Lower leg skin (tissue), 4 donors: ENCODE measurements around the gene VPS39. TPM values are rescaled to one million over a fixed set of nuclear protein-coding genes. Genes with fewer than 3 reads are reported as not detected.

Source experiments
- DNase-seq, 2 donors: peaks; one replicate each; pipeline ENCODE4 v3.0.0-alpha.2; 2019; ENCODE audit warnings: low spot score in 2 of 2
- H3K4me3 ChIP-seq: fragments of 200-600 bp; sonication (generic); 2 replicates; pipeline ENCODE4 v1.5.1; 2017; ENCODE audit warnings: mild to moderate bottlenecking, low read depth; ENCODE audit not compliant: poor library complexity, severe bottlenecking
- CTCF ChIP-seq, 3 donors: fragments of 450-650 bp; IDR thresholded peaks; one replicate each; pipeline ENCODE4 v1.5.1; 2016; ENCODE audit warnings: antibody characterized with exemption in 3 of 3, mild to moderate bottlenecking in 3 of 3, moderate library complexity in 2 of 3
- POLR2A ChIP-seq, 2 donors: fragments of 450-650 bp; IDR thresholded peaks; one replicate each; pipeline ENCODE4 v1.6.1; 2016 to 2017; ENCODE audit warnings: antibody characterized with exemption in 2 of 2, mild to moderate bottlenecking in 1 of 2, moderate library complexity in 1 of 2
- WGBS, 2 donors: methylation state at CpG; one replicate each; pipeline ENCODE4 v1.1.5; 2018; 5-methylcytosine and 5-hydroxymethylcytosine counted together
- intact Hi-C: fragments of 100-400 bp; cut with DNase I; formaldehyde crosslinking; loops from one replicate; pipeline ENCODE4 v1.15.0; 2023; ENCODE audit warnings: low total_unique reads
- total RNA-seq, 4 donors: library from RNA; depleted of rRNA; stranded (reverse); fragments of >200 nt; gene quantifications; one replicate each; pipeline ENCODE4 v1.1.0, GENCODE V29; 2016

The VPS39 gene
- total RNA-seq, 4 donors from 2014 or later, result 41.8 to 64.6 (median 51.5) TPM

- H3K4me3 ChIP-seq, result no peak overlapping the region
- no peak for TF ChIP-seq CTCF (IDR thresholded peaks at IDR 0.05)
- no peak for TF ChIP-seq POLR2A (IDR thresholded peaks at IDR 0.05)
- DNase-seq, result no peak
- 26 to 27% methylated on average over 2 of the region's 2 CpGs for WGBS, 2 donors
- intact Hi-C loops, result no loop called here
Observed at GRCh38 chr15:42218953-42219592, 11.0 kb upstream of the VPS39 start.

GRCh38 chr15:42217568-42217967, 9.5 kb upstream of the VPS39 start:
- 83 to 91% methylated on average over 2 of the region's 2 CpGs for WGBS, 2 donors
- no peak for TF ChIP-seq CTCF (IDR thresholded peaks at IDR 0.05)
- no peak for TF ChIP-seq POLR2A (IDR thresholded peaks at IDR 0.05)
- intact Hi-C loops, result no loop called here

GRCh38 chr15:42215913-42216829, 8.1 kb upstream of the VPS39 start:
- H3K4me3 ChIP-seq, result no peak overlapping the region
- intact Hi-C loops, result no loop called here
- no peak for DNase-seq
- 85 to 89% methylated on average over 4 of the region's 4 CpGs for WGBS, 2 donors
- no peak for TF ChIP-seq POLR2A (IDR thresholded peaks at IDR 0.05)

More at GRCh38 chr15:42217568-42217967, 9.5 kb upstream of the VPS39 start:
- no peak for DNase-seq
- H3K4me3 ChIP-seq, result no peak overlapping the region

GRCh38 chr15:42214600-42214999, 6.5 kb upstream of the VPS39 start:
- H3K4me3 ChIP-seq, result no peak overlapping the region
- no peak for DNase-seq
- WGBS, 2 donors, result 89 to 96% methylated on average over 1 of the region's 1 CpG
- TF ChIP-seq CTCF (IDR thresholded peaks at IDR 0.05) (no peak), POLR2A (IDR thresholded peaks at IDR 0.05) (no peak)
- intact Hi-C loops, result no loop called here

- intact Hi-C loops, result no loop called here
- H3K4me3 ChIP-seq, result no peak overlapping the region
- no peak for DNase-seq
- TF ChIP-seq POLR2A (IDR thresholded peaks at IDR 0.05) (no peak), CTCF (IDR thresholded peaks at IDR 0.05) (no peak)
Observed at GRCh38 chr15:42213511-42213910, 5.4 kb upstream of the VPS39 start.

GRCh38 chr15:42210696-42211095, 2.6 kb upstream of the VPS39 start:
- no peak for DNase-seq
- H3K4me3 ChIP-seq, result no peak overlapping the region
- TF ChIP-seq CTCF (IDR thresholded peaks at IDR 0.05) (no peak), POLR2A (IDR thresholded peaks at IDR 0.05) (no peak)
- intact Hi-C loops, result no loop called here
- WGBS, 2 donors, result 92 to 94% methylated on average over 4 of the region's 4 CpGs
